GM12878 (cell line): Measurements from ENCODE around the gene DTD2. TPM values are rescaled to one million over a fixed set of nuclear protein-coding genes. Genes with fewer than 3 reads are reported as not detected.

ENCODE experiments used
- ATAC-seq: fragments of 200-7000 bp; cut with Tn5 transposase; 3 replicates; pipeline ENCODE4 v1.9.1; 2020; ENCODE audit warnings: mild to moderate bottlenecking, moderate library complexity
- BruUV-seq: library from RNA; stranded (reverse); fragments of 400-500 nt; replicated peaks from 2 replicates; lab custom pipeline; 2021; lab: Mats Ljungman, UMichigan
- CTCF ChIA-PET: fragments of 300-600 bp; sonication (Branson Sonifier 250); formaldehyde crosslinking; extraction: SDS; loops from one replicate; lab custom pipeline; 2021; ENCODE audit warnings: inconsistent platforms; lab: Yijun Ruan, JAX
- POLR2A ChIA-PET: fragments of 350-600 bp; formaldehyde crosslinking; extraction: SDS; loops from one replicate; lab custom pipeline; 2021; ENCODE audit warnings: inconsistent platforms; lab: Charles Lee
- RAD21 ChIA-PET: fragments of 300-600 bp; sonication (Branson Sonifier 250); formaldehyde crosslinking; loops from one replicate; lab custom pipeline; 2023; ENCODE audit warnings: antibody characterized with exemption; ENCODE audit not compliant: unreplicated experiment; lab: Charles Lee
- SMC1A ChIA-PET: fragments of 300-600 bp; sonication (Branson Sonifier 250); formaldehyde crosslinking; loops from one replicate; lab custom pipeline; 2023; ENCODE audit not compliant: unreplicated experiment, uncharacterized antibody; lab: Charles Lee
- DNase-seq: peaks from one replicate; pipeline ENCODE4 v3.0.0-alpha.2; 2011; ENCODE audit warnings: low read depth, low spot score
- FAIRE-seq: peaks from 3 replicates; lab custom pipeline; 2011; peaks lifted over from hg19 to GRCh38; lab: Jason Lieb, UNC
- H2AFZ ChIP-seq: 2 replicates; pipeline ENCODE4 v1.6.0; 2011; ENCODE audit warnings: low read depth, low read length, control low read depth; ENCODE audit not compliant: control insufficient read depth
- H3K27ac ChIP-seq: 2 replicates; pipeline ENCODE4 v1.5.1; 2011; ENCODE audit warnings: control low read depth; ENCODE audit not compliant: control insufficient read depth, insufficient read depth
- H3K27me3 ChIP-seq, 2 experiments: replicated peaks in 1 of 2; 2 replicates each; pipeline versions ENCODE4 v1.6.0 to v1.6.1; 2011; ENCODE audit warnings: low read length in 1 of 2; ENCODE audit not compliant: control insufficient read depth in 2 of 2, insufficient read depth in 2 of 2
- H3K36me3 ChIP-seq, 2 experiments: 2 replicates each; pipeline ENCODE4 v1.5.1; 2011; ENCODE audit warnings: low read length in 1 of 2; ENCODE audit not compliant: control insufficient read depth in 2 of 2, insufficient read depth in 2 of 2
- H3K4me1 ChIP-seq: 2 replicates; pipeline ENCODE4 v1.6.1; 2011; ENCODE audit warnings: mild to moderate bottlenecking, low read length, moderate library complexity, mixed read lengths; ENCODE audit not compliant: control insufficient read depth, insufficient read depth
- H3K4me2 ChIP-seq: 2 replicates; pipeline ENCODE4 v1.6.0; 2011; ENCODE audit warnings: control low read depth; ENCODE audit not compliant: control insufficient read depth, insufficient read depth
- H3K4me3 ChIP-seq: fragments of 200-600 bp; sonication (generic); 2 replicates; pipeline ENCODE4 v1.5.1; 2016
- H3K79me2 ChIP-seq: 2 replicates; pipeline ENCODE4 v1.6.0; 2011; ENCODE audit warnings: low read length; ENCODE audit not compliant: control insufficient read depth, insufficient read depth
- H3K9ac ChIP-seq: 2 replicates; pipeline ENCODE4 v1.8.0; 2011; ENCODE audit warnings: low read length, control low read depth, mixed read lengths; ENCODE audit not compliant: control insufficient read depth, insufficient read depth
- H3K9me3 ChIP-seq: replicated peaks from 3 replicates; pipeline ENCODE4 v1.5.1; 2011; ENCODE audit warnings: mild to moderate bottlenecking, low read length; ENCODE audit not compliant: control insufficient read depth, insufficient read depth
- H4K20me1 ChIP-seq: 2 replicates; pipeline ENCODE4 v1.6.0; 2011; ENCODE audit not compliant: control insufficient read depth, insufficient read depth
- CHD2 ChIP-seq: IDR thresholded peaks from 2 replicates; pipeline ENCODE4 v1.6.1; 2011; ENCODE audit warnings: low read depth, low read length, improper control_type of control experiment, borderline replicate concordance
- CREB1 ChIP-seq: IDR thresholded peaks from 2 replicates; pipeline ENCODE4 v1.6.1; 2012; ENCODE audit warnings: low read depth, mild to moderate bottlenecking, inconsistent platforms
- EGR1 ChIP-seq, 2 experiments: IDR thresholded peaks; 1 replicate in 1 of 2; 2 replicates in 1 of 2; pipeline ENCODE4 v1.6.1; 2011 to 2012; ENCODE audit warnings: low read depth in 2 of 2, low read length in 2 of 2, borderline replicate concordance in 1 of 2, mild to moderate bottlenecking in 1 of 2, moderate library complexity in 1 of 2
- ETV6 ChIP-seq, 2 experiments: fragments of 450-650 bp in 1 of 2; IDR thresholded peaks in 1 of 2; conservative IDR thresholded peaks in 1 of 2; 2 replicates each; pipeline ENCODE4 v1.6.1; 2014; ENCODE audit warnings: antibody characterized with exemption in 1 of 2, borderline replicate concordance in 1 of 2, low read depth in 1 of 2, mild to moderate bottlenecking in 1 of 2, moderate library complexity in 1 of 2
- FOS ChIP-seq: IDR thresholded peaks from 3 replicates; pipeline ENCODE4 v1.6.1; 2011; ENCODE audit warnings: borderline replicate concordance; ENCODE audit not compliant: insufficient read length; ENCODE audit errors: extremely low read depth
- MXI1 ChIP-seq: fragments of 150-350 bp; IDR thresholded peaks from 2 replicates; pipeline ENCODE4 v1.6.1; 2011; ENCODE audit warnings: low read depth, mild to moderate bottlenecking, inconsistent platforms, low read length, improper control_type of control experiment
- PAX8 ChIP-seq: fragments of 450-650 bp; IDR thresholded peaks from 2 replicates; pipeline ENCODE4 v1.6.1; 2017; ENCODE audit warnings: mild to moderate bottlenecking, moderate library complexity
- PBX3 ChIP-seq: IDR thresholded peaks from 2 replicates; pipeline ENCODE4 v1.6.1; 2011; ENCODE audit warnings: mild to moderate bottlenecking, low read depth, low read length, moderate library complexity; ENCODE audit not compliant: insufficient replicate concordance
- PML ChIP-seq: IDR thresholded peaks from 2 replicates; pipeline ENCODE4 v1.6.1; 2012; ENCODE audit warnings: low read length, inconsistent platforms
- RELA ChIP-seq: fragments of 450-650 bp; IDR thresholded peaks from 2 replicates; pipeline ENCODE4 v1.8.0; 2014; ENCODE audit warnings: borderline replicate concordance; ENCODE audit not compliant: partially characterized antibody
- RFX5 ChIP-seq: IDR thresholded peaks from 2 replicates; pipeline ENCODE4 v1.6.1; 2011; ENCODE audit warnings: low read depth, low read length, improper control_type of control experiment
- SMARCA5 ChIP-seq: fragments of 450-650 bp; IDR thresholded peaks from 2 replicates; pipeline ENCODE4 v1.6.1; 2017; ENCODE audit warnings: mild to moderate bottlenecking
- SMC3 ChIP-seq: IDR thresholded peaks from 2 replicates; pipeline ENCODE4 v1.6.1; 2011; ENCODE audit warnings: low read length, improper control_type of control experiment, borderline replicate concordance
- TBL1XR1 ChIP-seq: IDR thresholded peaks from 2 replicates; pipeline ENCODE4 v1.6.1; 2012; ENCODE audit warnings: low read depth, low read length, improper control_type of control experiment
- TCF12 ChIP-seq: IDR thresholded peaks from 2 replicates; pipeline ENCODE4 v1.6.1; 2011; ENCODE audit warnings: low read depth, mild to moderate bottlenecking, low read length
- ZNF622 ChIP-seq: fragments of 450-650 bp; IDR thresholded peaks from 2 replicates; pipeline ENCODE4 v1.6.1; 2017; ENCODE audit warnings: mild to moderate bottlenecking, inconsistent platforms
- WGBS: methylation state at CpG from one replicate; pipeline ENCODE4 v1.1.6; 2016; ENCODE audit warnings: low lambda C conversion rate; ENCODE audit not compliant: insufficient replicate concordance, insufficient coverage; ENCODE audit errors: missing lambda C conversion rate; 5-methylcytosine and 5-hydroxymethylcytosine counted together
- in situ Hi-C: fragments of 300-500 bp; cut with MboI; formaldehyde crosslinking; loops from 9 replicates; pipeline ENCODE4 v1.14.3; 2018; ENCODE audit warnings: mixed read lengths
- intact Hi-C: fragments of 100-400 bp; cut with micrococcal nuclease; formaldehyde crosslinking; loops from one replicate; pipeline ENCODE4 v1.14.2; 2022; ENCODE audit not compliant: unreplicated experiment
- polyA plus RNA-seq, 11 experiments: library from polyadenylated mRNA; depleted of rRNA in 4 of 11; unstranded in 6 of 11; stranded (reverse) in 5 of 11; fragments of >200 nt; fragmentation: Nextera tagmentation in 4 of 11; fragmentation: Illumina TruSeq in 1 of 11; extraction: Ambion mirVana in 4 of 11; extraction: Trizol in 1 of 11; gene quantifications; 1 replicate in 1 of 11; 2 replicates in 10 of 11; pipeline versions ENCODE4 v1.2.1 to v1.2.3, GENCODE V29; 2011 to 2016; ENCODE audit warnings: inconsistent platforms in 2 of 11, missing spikeins in 2 of 11, low read depth in 1 of 11
- total RNA-seq, 4 experiments: library from RNA; depleted of rRNA in 3 of 4; stranded (reverse); fragments of >200 nt in 3 of 4; fragmentation: Illumina TruSeq in 1 of 4; extraction: Trizol in 1 of 4; gene quantifications; 2 replicates each; pipeline versions ENCODE4 v1.2.1 to v1.2.3, GENCODE V29; 2013 to 2021
- TF ChIP-seq, protein P1 (sequence below): fragments of 450-650 bp; IDR thresholded peaks from 2 replicates; pipeline ENCODE4 v1.6.1; 2016; ENCODE audit warnings: mild to moderate bottlenecking, moderate library complexity, borderline replicate concordance

DTD2 gene
- total and polyA plus RNA-seq, 10 of the 15 experiments (the other 5 are each of a cell fraction or from before 2014, with no cell fraction given): 4.5 to 32.8 (median 15.9) TPM

- WGBS: 86% methylated on average over 8 of the region's 8 CpGs
- BruUV-seq: no TSS peak
- SMC1A ChIA-PET: interaction anchor here (1.0 to 1.6 kb wide), 10 partner anchors 10 to 309 kb away, joined by 3 to 10 read pairs (median 3); partner anchors contain the start of gene HEATR5A
These were observed 8.2 kb downstream of the DTD2 start for GRCh38 chr14:31449136-31449535.

More at GRCh38 chr14:31449136-31449535, 8.2 kb downstream of the DTD2 start:
- DNase-seq: no peak
- in situ Hi-C loops: no loop called here
- H3K27me3 ChIP-seq: no peaks in the 10 kb centered on the region
- H3K79me2 ChIP-seq: no peaks in the 10 kb centered on the region
- H3K9ac ChIP-seq: no peak overlapping the region
- RAD21 ChIA-PET: interaction anchor here (0.6 to 1.6 kb wide), 6 partner anchors 9 to 321 kb away, joined by 3 to 4 read pairs (median 4); partner anchors contain the start of gene HEATR5A
- H3K36me3 ChIP-seq: no peaks in the 10 kb centered on the region
- no peak overlapping the region for H3K4me2 ChIP-seq
- H3K4me1 ChIP-seq: no peaks in the 10 kb centered on the region
- H2AFZ ChIP-seq: no peak overlapping the region
- TF ChIP-seq ETV6 (conservative IDR thresholded peaks at IDR 0.05 in 1 of 2, IDR thresholded peaks at IDR 0.05 in 1 of 2; ENCODE audit: borderline replicate concordance in 1 of 2, low read depth in 1 of 2) (no peak), FOS (no peak), PML (no peak), CREB1 (no peak), PBX3 (no peak), RELA (no peak), EGR1 (IDR thresholded peaks at IDR 0.05; ENCODE audit: borderline replicate concordance in 1 of 2, low read depth in 2 of 2, low read length in 2 of 2) (no peak), TCF12 (no peak), RFX5 (no peak), SMARCA5 (no peak), PAX8 (no peak), SMC3 (no peak), ZNF622 (no peak), CHD2 (no peak), TBL1XR1 (no peak), MXI1 (no peak)
- TF ChIP-seq, protein P1, sequence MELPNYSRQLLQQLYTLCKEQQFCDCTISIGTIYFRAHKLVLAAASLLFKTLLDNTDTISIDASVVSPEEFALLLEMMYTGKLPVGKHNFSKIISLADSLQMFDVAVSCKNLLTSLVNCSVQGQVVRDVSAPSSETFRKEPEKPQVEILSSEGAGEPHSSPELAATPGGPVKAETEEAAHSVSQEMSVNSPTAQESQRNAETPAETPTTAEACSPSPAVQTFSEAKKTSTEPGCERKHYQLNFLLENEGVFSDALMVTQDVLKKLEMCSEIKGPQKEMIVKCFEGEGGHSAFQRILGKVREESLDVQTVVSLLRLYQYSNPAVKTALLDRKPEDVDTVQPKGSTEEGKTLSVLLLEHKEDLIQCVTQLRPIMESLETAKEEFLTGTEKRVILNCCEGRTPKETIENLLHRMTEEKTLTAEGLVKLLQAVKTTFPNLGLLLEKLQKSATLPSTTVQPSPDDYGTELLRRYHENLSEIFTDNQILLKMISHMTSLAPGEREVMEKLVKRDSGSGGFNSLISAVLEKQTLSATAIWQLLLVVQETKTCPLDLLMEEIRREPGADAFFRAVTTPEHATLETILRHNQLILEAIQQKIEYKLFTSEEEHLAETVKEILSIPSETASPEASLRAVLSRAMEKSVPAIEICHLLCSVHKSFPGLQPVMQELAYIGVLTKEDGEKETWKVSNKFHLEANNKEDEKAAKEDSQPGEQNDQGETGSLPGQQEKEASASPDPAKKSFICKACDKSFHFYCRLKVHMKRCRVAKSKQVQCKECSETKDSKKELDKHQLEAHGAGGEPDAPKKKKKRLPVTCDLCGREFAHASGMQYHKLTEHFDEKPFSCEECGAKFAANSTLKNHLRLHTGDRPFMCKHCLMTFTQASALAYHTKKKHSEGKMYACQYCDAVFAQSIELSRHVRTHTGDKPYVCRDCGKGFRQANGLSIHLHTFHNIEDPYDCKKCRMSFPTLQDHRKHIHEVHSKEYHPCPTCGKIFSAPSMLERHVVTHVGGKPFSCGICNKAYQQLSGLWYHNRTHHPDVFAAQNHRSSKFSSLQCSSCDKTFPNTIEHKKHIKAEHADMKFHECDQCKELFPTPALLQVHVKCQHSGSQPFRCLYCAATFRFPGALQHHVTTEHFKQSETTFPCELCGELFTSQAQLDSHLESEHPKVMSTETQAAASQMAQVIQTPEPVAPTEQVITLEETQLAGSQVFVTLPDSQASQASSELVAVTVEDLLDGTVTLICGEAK: no peak
- TF ChIP-seq, all 136 proteins: peak for 0
- ChIA-PET CTCF (interaction anchor here (0.6 to 2.9 kb wide), 24 partner anchors 9 to 751 kb away, joined by 3 to 15 read pairs (median 5); partner anchors contain the start of gene HEATR5A), POLR2A (interaction anchor here (0.6 kb wide), 1 partner anchor 106 kb away, joined by 8 read pairs; no protein-coding TSS in a partner anchor)
- intact Hi-C loops: no loop called here
- Histone ChIP-seq H3K27ac (no peak overlapping the region), H4K20me1 (no peaks in the 10 kb centered on the region), H3K9me3 (no peaks in the 10 kb centered on the region), H3K4me3 (no peak overlapping the region)
- FAIRE-seq (no peak), ATAC-seq (no peak)
